HL-60 (cell line): ENCODE data around the gene QRFP.

ENCODE experiments used
- POLR2AphosphoS5 ChIP-seq: IDR thresholded peaks from 2 replicates; pipeline ENCODE4 v1.6.1; 2012; ENCODE audit warnings: low read depth
- SPI1 ChIP-seq: IDR thresholded peaks from 2 replicates; pipeline ENCODE4 v1.6.1; 2012; ENCODE audit warnings: low read depth, mild to moderate bottlenecking, borderline replicate concordance
- TF ChIP-seq, protein P1 (sequence below): IDR thresholded peaks from one replicate; pipeline ENCODE4 v1.5.1; 2011; ENCODE audit warnings: low read length, control low read depth, inconsistent platforms; ENCODE audit not compliant: insufficient read depth
- TF ChIP-seq, protein P2 (sequence below): IDR thresholded peaks from 2 replicates; pipeline ENCODE4 v1.6.1; 2012; ENCODE audit warnings: low read depth; ENCODE audit not compliant: insufficient replicate concordance

DNA sequence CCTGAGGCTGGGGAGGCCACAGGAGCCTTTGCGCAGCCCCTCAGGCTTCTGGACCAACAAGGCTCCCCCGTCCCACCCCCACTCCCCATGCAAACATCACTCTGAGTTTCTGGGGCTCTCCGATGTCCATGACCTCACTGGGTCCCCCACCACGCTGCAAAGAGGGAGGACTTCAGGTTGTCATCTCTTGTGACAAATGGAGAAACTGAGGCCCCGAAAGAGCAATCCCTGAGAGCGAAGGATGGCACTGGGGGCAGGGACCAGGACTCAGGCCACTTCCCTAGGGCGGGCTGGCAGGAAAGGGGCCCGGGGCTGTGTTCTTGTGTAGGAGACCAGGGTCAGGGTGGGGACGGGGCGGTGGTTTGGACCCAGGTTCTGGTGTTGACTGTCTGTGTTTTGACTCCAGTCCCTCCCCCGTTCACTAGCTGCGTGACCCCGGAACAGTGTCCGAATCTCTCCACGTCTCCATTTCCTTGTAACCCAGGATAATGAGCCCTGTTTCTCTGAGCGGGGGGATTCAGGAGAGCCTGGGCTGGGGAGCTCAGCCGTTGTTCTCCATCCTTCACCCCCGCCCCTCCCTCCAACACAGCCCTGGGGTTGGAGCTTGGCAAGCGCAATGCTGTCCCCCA, 28.6 kb upstream of the QRFP start:
- TF ChIP-seq POLR2AphosphoS5 (no peak), SPI1 (no peak)
- TF ChIP-seq, protein P1, sequence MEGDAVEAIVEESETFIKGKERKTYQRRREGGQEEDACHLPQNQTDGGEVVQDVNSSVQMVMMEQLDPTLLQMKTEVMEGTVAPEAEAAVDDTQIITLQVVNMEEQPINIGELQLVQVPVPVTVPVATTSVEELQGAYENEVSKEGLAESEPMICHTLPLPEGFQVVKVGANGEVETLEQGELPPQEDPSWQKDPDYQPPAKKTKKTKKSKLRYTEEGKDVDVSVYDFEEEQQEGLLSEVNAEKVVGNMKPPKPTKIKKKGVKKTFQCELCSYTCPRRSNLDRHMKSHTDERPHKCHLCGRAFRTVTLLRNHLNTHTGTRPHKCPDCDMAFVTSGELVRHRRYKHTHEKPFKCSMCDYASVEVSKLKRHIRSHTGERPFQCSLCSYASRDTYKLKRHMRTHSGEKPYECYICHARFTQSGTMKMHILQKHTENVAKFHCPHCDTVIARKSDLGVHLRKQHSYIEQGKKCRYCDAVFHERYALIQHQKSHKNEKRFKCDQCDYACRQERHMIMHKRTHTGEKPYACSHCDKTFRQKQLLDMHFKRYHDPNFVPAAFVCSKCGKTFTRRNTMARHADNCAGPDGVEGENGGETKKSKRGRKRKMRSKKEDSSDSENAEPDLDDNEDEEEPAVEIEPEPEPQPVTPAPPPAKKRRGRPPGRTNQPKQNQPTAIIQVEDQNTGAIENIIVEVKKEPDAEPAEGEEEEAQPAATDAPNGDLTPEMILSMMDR, result no peak
- TF ChIP-seq, protein P2, sequence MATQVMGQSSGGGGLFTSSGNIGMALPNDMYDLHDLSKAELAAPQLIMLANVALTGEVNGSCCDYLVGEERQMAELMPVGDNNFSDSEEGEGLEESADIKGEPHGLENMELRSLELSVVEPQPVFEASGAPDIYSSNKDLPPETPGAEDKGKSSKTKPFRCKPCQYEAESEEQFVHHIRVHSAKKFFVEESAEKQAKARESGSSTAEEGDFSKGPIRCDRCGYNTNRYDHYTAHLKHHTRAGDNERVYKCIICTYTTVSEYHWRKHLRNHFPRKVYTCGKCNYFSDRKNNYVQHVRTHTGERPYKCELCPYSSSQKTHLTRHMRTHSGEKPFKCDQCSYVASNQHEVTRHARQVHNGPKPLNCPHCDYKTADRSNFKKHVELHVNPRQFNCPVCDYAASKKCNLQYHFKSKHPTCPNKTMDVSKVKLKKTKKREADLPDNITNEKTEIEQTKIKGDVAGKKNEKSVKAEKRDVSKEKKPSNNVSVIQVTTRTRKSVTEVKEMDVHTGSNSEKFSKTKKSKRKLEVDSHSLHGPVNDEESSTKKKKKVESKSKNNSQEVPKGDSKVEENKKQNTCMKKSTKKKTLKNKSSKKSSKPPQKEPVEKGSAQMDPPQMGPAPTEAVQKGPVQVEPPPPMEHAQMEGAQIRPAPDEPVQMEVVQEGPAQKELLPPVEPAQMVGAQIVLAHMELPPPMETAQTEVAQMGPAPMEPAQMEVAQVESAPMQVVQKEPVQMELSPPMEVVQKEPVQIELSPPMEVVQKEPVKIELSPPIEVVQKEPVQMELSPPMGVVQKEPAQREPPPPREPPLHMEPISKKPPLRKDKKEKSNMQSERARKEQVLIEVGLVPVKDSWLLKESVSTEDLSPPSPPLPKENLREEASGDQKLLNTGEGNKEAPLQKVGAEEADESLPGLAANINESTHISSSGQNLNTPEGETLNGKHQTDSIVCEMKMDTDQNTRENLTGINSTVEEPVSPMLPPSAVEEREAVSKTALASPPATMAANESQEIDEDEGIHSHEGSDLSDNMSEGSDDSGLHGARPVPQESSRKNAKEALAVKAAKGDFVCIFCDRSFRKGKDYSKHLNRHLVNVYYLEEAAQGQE, result no peak
